ENCODE measurements around the gene C12orf42.

C12orf42 gene

GRCh38 chr12:103505371-103506236 lies 9.8 kb upstream of the C12orf42 start:
- DNase-seq (no peak), ATAC-seq (ENCODE audit: insufficient read depth, low read depth) (no peak)
- Histone ChIP-seq H2AFZ (ENCODE audit: low read depth, low read length) (no peak overlapping the region), H3K36me3 (ENCODE audit: insufficient read depth, low read length) (no peaks in the 10 kb centered on the region), H3K27ac (ENCODE audit: low read length) (no peak overlapping the region), H3K4me1 (ENCODE audit: insufficient read depth, low read length) (no peaks in the 10 kb centered on the region), H3K79me2 (ENCODE audit: insufficient read depth, low read length) (no peaks in the 10 kb centered on the region), H4K20me1 (ENCODE audit: insufficient read depth, low read length) (no peaks in the 10 kb centered on the region), H3K9ac (ENCODE audit: low read depth, low read length) (no peak overlapping the region), H3K27me3 (ENCODE audit: insufficient read depth, low read length, poor library complexity) (no peaks in the 10 kb centered on the region), H3K4me3 (ENCODE audit: low read depth in 1 of 2, low read length in 2 of 2) (no peak overlapping the region), H3K9me3 (ENCODE audit: insufficient read depth, low read length, severe bottlenecking) (no peaks in the 10 kb centered on the region), H3K4me2 (ENCODE audit: insufficient read depth, low read length) (no peak overlapping the region)
- TF ChIP-seq CTCF (IDR thresholded peaks at IDR 0.05; ENCODE audit: borderline replicate concordance, extremely low read depth, low read length, poor library complexity, severe bottlenecking) (no peak), EZH2 (IDR thresholded peaks at IDR 0.05; ENCODE audit: borderline replicate concordance, low read depth, low read length, severe bottlenecking) (no peak)

GRCh38 chr12:103504606-103505005 lies 8.8 kb upstream of the C12orf42 start:
- Histone ChIP-seq H3K9me3 (ENCODE audit: insufficient read depth, low read length, severe bottlenecking) (no peaks in the 10 kb centered on the region), H3K4me2 (ENCODE audit: insufficient read depth, low read length) (no peak overlapping the region), H3K27ac (ENCODE audit: low read length) (no peak overlapping the region), H4K20me1 (ENCODE audit: insufficient read depth, low read length) (no peaks in the 10 kb centered on the region), H3K36me3 (ENCODE audit: insufficient read depth, low read length) (no peaks in the 10 kb centered on the region), H3K9ac (ENCODE audit: low read depth, low read length) (no peak overlapping the region), H3K4me3 (ENCODE audit: low read depth in 1 of 2, low read length in 2 of 2) (no peak overlapping the region), H3K27me3 (ENCODE audit: insufficient read depth, low read length, poor library complexity) (no peaks in the 10 kb centered on the region), H3K4me1 (ENCODE audit: insufficient read depth, low read length) (no peaks in the 10 kb centered on the region), H3K79me2 (ENCODE audit: insufficient read depth, low read length) (no peaks in the 10 kb centered on the region), H2AFZ (ENCODE audit: low read depth, low read length) (no peak overlapping the region)
- DNase-seq (no peak), ATAC-seq (ENCODE audit: insufficient read depth, low read depth) (no peak)
- no peak for TF ChIP-seq CTCF (IDR thresholded peaks at IDR 0.05; ENCODE audit: borderline replicate concordance, extremely low read depth, low read length, poor library complexity, severe bottlenecking)
- TF ChIP-seq EZH2 (IDR thresholded peaks at IDR 0.05; ENCODE audit: borderline replicate concordance, low read depth, low read length, severe bottlenecking): no peak

GRCh38 chr12:103503546-103504480 lies 8.0 kb upstream of the C12orf42 start:
- Histone ChIP-seq H3K4me1 (ENCODE audit: insufficient read depth, low read length) (no peaks in the 10 kb centered on the region), H3K27me3 (ENCODE audit: insufficient read depth, low read length, poor library complexity) (no peaks in the 10 kb centered on the region), H3K36me3 (ENCODE audit: insufficient read depth, low read length) (no peaks in the 10 kb centered on the region), H4K20me1 (ENCODE audit: insufficient read depth, low read length) (no peaks in the 10 kb centered on the region), H3K27ac (ENCODE audit: low read length) (no peak overlapping the region), H3K9ac (ENCODE audit: low read depth, low read length) (no peak overlapping the region), H3K9me3 (ENCODE audit: insufficient read depth, low read length, severe bottlenecking) (no peaks in the 10 kb centered on the region), H3K4me2 (ENCODE audit: insufficient read depth, low read length) (no peak overlapping the region), H3K79me2 (ENCODE audit: insufficient read depth, low read length) (no peaks in the 10 kb centered on the region), H3K4me3 (ENCODE audit: low read depth in 1 of 2, low read length in 2 of 2) (no peak overlapping the region), H2AFZ (ENCODE audit: low read depth, low read length) (no peak overlapping the region)
- ATAC-seq (ENCODE audit: insufficient read depth, low read depth) (peak; percentile 66; the same call in 2 of the 3 replicates), DNase-seq (peak; percentile 35)
- TF ChIP-seq EZH2 (IDR thresholded peaks at IDR 0.05; ENCODE audit: borderline replicate concordance, low read depth, low read length, severe bottlenecking) (no peak), CTCF (IDR thresholded peaks at IDR 0.05; ENCODE audit: borderline replicate concordance, extremely low read depth, low read length, poor library complexity, severe bottlenecking) (peak; percentile 75)
